GM10266 (cell line): Measurements from ENCODE around the gene SCUBE2.

Experiments
- DNase-seq: peaks from one replicate; pipeline ENCODE4 v3.0.0; 2012; ENCODE audit errors: extremely low spot score
- CTCF ChIP-seq: IDR thresholded peaks from 2 replicates; pipeline ENCODE4 v1.5.1; 2012; ENCODE audit warnings: mild to moderate bottlenecking, low read depth; ENCODE audit not compliant: control insufficient read depth, insufficient read depth; ENCODE audit errors: missing control alignments

SCUBE2 gene

GRCh38 chr11:9078113-9079086 lies 13.0 kb downstream of the SCUBE2 start:
- no peak for DNase-seq

GRCh38 chr11:9077164-9077563 lies 14.2 kb downstream of the SCUBE2 start:
- no peak for DNase-seq
- TF ChIP-seq CTCF, result no peak

More at GRCh38 chr11:9078113-9079086, 13.0 kb downstream of the SCUBE2 start:
- no peak for TF ChIP-seq CTCF

- DNase-seq, result no peak
- no peak for TF ChIP-seq CTCF
Measured at GRCh38 chr11:9076661-9077060, 14.7 kb downstream of the SCUBE2 start.

- TF ChIP-seq CTCF, result no peak
- no peak for DNase-seq
Measured at GRCh38 chr11:9076046-9076445, 15.4 kb downstream of the SCUBE2 start.

- TF ChIP-seq CTCF, result no peak
Measured at GRCh38 chr11:9075556-9075955, 15.8 kb downstream of the SCUBE2 start.

GRCh38 chr11:9074338-9075029 lies 16.9 kb downstream of the SCUBE2 start:
- TF ChIP-seq CTCF, result no peak
- no peak for DNase-seq

More at GRCh38 chr11:9075556-9075955, 15.8 kb downstream of the SCUBE2 start:
- DNase-seq, result no peak
